Body of pancreas (tissue), 4 donors: ENCODE measurements around the gene MPDZ.

ENCODE experiments used
- CTCF ChIP-seq, 7 experiments: fragments of 450-650 bp in 4 of 7; fragments of 200-600 bp in 3 of 7; sonication (generic) in 3 of 7; IDR thresholded peaks; one replicate each; pipeline ENCODE4 v1.5.1; 2016 to 2019; ENCODE audit warnings: antibody characterized with exemption in 7 of 7
- POLR2A ChIP-seq, 3 donors: fragments of 450-650 bp; IDR thresholded peaks; one replicate each; pipeline ENCODE4 v1.6.1; 2016; ENCODE audit warnings: antibody characterized with exemption in 3 of 3, mild to moderate bottlenecking in 2 of 3

GRCh38 chr9:13296972-13297371 lies 17.5 kb upstream of the MPDZ start:
- TF ChIP-seq CTCF (IDR thresholded peaks at IDR 0.05) (no peak), POLR2A (IDR thresholded peaks at IDR 0.05) (no peak)
